Measurements from ENCODE around the gene STK24. TPM values are rescaled to one million over a fixed set of nuclear protein-coding genes. Genes with fewer than 3 reads are reported as not detected.

STK24 gene
- total RNA-seq, 2 donors from 2014 or later = 55.8 to 63.2 TPM

DNA sequence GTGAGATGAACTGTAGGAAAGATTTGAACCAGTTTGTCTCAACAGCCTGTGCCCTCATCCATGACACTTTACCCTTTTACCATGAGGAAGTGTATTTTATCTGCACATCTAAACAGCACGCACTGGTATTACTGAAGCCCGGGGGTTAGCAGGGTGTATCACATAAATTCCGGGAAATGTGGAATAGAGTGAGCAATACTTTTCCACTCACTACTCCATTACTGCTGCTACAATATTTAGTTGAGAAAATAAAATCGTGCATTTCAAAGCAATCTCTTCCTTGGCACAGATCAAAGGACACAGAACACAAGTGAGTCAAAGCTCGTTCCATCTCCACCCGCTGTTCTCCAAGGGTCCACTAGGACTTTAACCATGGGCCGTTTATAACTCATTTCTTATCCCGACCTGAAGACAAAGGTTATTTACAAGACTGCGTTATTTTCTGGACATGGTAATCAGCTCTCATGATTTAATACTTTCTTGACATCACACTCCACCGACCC is 35.2 kb downstream of the STK24 start:
- Histone ChIP-seq H3K36me3 (no peaks in the 10 kb centered on the region), H3K27ac (peak overlapping the region in 1 of 2 donors; percentile 50), H3K4me3 (no peak overlapping the region), H3K27me3 (no peaks in the 10 kb centered on the region), H3K9me3 (no peaks in the 10 kb centered on the region), H3K4me1 (peaks cover 0 to 90% of the 10 kb centered on the region in 2 donors)
- TF ChIP-seq, protein P1, sequence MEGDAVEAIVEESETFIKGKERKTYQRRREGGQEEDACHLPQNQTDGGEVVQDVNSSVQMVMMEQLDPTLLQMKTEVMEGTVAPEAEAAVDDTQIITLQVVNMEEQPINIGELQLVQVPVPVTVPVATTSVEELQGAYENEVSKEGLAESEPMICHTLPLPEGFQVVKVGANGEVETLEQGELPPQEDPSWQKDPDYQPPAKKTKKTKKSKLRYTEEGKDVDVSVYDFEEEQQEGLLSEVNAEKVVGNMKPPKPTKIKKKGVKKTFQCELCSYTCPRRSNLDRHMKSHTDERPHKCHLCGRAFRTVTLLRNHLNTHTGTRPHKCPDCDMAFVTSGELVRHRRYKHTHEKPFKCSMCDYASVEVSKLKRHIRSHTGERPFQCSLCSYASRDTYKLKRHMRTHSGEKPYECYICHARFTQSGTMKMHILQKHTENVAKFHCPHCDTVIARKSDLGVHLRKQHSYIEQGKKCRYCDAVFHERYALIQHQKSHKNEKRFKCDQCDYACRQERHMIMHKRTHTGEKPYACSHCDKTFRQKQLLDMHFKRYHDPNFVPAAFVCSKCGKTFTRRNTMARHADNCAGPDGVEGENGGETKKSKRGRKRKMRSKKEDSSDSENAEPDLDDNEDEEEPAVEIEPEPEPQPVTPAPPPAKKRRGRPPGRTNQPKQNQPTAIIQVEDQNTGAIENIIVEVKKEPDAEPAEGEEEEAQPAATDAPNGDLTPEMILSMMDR (IDR thresholded peaks at IDR 0.05) = no peak
- no peak for DNase-seq (ENCODE audit: low spot score)

DNA sequence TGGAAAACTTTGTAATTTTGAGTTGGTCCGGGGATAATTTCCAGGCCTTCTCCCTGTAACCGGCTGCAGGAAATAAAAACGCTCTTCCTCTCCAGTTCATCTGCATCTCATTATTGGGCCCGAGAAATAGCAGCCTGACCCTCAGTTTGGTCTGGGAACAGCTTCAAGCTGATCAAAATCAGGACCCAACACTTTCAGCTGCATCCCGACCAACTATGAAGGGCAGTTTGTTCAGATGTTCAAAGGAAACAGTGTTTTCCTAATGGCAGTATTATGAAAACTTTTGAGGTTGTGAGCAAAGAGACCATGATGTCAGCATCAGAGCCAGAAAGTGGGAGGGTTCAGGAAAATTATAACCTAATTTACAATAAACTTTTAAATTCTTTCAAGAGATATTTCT is 35.7 kb downstream of the STK24 start:
- no peaks in the 10 kb centered on the region for H3K27me3 ChIP-seq
- H3K9me3 ChIP-seq = no peaks in the 10 kb centered on the region
- H3K4me3 ChIP-seq = no peak overlapping the region
- DNase-seq (ENCODE audit: low spot score) = no peak
- no peaks in the 10 kb centered on the region for H3K36me3 ChIP-seq
- peaks cover 0 to 91% of the 10 kb centered on the region in 2 donors for H3K4me1 ChIP-seq
- H3K27ac ChIP-seq = peak overlapping the region; percentile 16 to 50
- TF ChIP-seq, protein P1 (IDR thresholded peaks at IDR 0.05) = no peak

DNA sequence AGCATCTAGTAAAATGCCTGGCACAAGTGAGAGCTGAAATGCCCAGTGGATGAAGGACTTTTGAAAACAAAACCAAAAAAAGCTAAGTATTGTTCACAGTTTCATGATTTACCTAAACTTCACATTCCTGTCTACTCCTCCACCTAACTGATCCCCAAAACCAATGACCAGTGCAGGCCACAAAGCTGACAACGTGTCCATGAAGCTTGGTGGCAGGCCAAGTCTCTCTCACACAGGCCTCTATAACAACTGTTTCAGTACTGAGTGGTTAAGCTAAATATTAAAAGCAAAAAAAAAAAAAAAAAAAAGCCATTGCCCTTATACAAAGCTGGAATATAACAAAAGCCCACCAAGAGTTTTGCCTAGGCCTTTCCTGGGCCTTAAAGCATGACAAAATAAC is 36.4 kb downstream of the STK24 start:
- no peak for DNase-seq (ENCODE audit: low spot score)
- H3K4me1 ChIP-seq = peaks cover 0 to 91% of the 10 kb centered on the region in 2 donors
- no peaks in the 10 kb centered on the region for H3K27me3 ChIP-seq
- no peak overlapping the region for H3K4me3 ChIP-seq
- H3K27ac ChIP-seq = no peak overlapping the region
- no peaks in the 10 kb centered on the region for H3K9me3 ChIP-seq
- TF ChIP-seq, protein P1 (IDR thresholded peaks at IDR 0.05) = no peak
- no peaks in the 10 kb centered on the region for H3K36me3 ChIP-seq

DNA sequence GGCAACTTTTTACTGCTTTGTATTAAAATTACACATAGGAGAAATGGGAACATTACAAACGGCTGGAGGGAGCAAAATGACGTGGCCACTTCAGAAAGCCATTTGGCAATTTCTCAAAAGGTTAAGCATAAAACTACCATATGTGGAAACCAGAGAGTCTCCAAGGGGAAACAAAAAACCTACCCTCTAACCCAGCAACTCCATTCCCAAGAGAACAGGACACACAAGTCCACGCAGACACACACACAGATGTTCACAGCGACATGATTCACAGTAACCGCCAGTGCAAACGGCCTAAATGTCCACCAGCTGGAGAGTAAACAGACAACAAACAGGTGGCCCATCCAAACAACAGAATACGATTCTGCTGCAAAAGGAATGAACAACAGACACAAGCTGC is 37.2 kb downstream of the STK24 start:
- TF ChIP-seq, protein P1 (IDR thresholded peaks at IDR 0.05) = no peak
- Histone ChIP-seq H3K4me3 (no peak overlapping the region), H3K27ac (no peak overlapping the region), H3K36me3 (no peaks in the 10 kb centered on the region), H3K4me1 (peaks cover 0 to 90% of the 10 kb centered on the region in 2 donors), H3K27me3 (no peaks in the 10 kb centered on the region), H3K9me3 (no peaks in the 10 kb centered on the region)
- DNase-seq (ENCODE audit: low spot score) = no peak

DNA sequence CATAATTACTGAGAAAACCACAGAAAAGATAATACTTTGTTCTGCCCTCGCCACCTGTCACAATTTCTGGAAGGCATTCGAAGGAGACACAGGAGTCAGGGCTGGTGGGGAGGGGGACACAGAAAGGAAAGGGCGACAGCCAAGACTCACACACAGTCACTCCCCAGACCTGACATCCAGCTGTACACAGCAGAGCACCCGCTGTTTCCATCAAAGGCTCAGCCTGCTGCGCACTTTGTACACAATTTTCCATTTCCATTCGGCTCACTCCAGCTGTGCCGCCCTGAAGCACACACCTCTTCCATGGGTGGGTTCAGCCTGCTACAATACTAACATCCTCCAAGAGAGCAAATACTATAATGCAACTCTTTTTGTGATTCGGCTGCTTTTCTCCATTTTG is 38.0 kb downstream of the STK24 start:
- Histone ChIP-seq H3K4me1 (peaks cover 0 to 84% of the 10 kb centered on the region in 2 donors), H3K27ac (no peak overlapping the region), H3K4me3 (no peak overlapping the region), H3K9me3 (no peaks in the 10 kb centered on the region), H3K27me3 (no peaks in the 10 kb centered on the region), H3K36me3 (no peaks in the 10 kb centered on the region)
- TF ChIP-seq, protein P1 (IDR thresholded peaks at IDR 0.05) = no peak
- no peak for DNase-seq (ENCODE audit: low spot score)

DNA sequence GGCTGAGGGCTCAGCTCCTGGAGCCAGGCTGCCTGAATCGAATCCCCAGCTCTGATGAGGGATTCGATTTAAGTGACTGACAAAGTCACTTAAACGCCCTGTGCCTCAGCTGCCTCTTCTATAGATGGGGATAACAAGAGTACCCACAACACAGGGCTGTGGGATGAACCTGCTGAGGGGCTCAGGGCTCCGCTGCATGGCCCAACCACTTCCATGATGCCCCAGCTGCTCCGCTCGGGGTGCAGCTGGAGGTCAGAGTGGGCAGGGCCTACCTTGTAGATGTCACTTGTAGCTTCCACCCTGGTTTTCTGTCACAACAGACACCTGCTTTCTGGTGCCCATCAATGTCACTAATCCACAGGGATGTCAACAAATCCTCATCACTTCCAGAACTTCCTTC is 39.2 kb downstream of the STK24 start:
- H3K4me1 ChIP-seq = peaks cover 0 to 81% of the 10 kb centered on the region in 2 donors
- no peaks in the 10 kb centered on the region for H3K36me3 ChIP-seq
- no peak for DNase-seq (ENCODE audit: low spot score)
- TF ChIP-seq, protein P1 (IDR thresholded peaks at IDR 0.05) = no peak
- no peak overlapping the region for H3K27ac ChIP-seq
- H3K4me3 ChIP-seq = no peak overlapping the region
- H3K9me3 ChIP-seq = no peaks in the 10 kb centered on the region
- no peaks in the 10 kb centered on the region for H3K27me3 ChIP-seq

All from right atrium auricular region (tissue), 2 donors.